ENCODE results near the gene FAM111B.

DNA sequence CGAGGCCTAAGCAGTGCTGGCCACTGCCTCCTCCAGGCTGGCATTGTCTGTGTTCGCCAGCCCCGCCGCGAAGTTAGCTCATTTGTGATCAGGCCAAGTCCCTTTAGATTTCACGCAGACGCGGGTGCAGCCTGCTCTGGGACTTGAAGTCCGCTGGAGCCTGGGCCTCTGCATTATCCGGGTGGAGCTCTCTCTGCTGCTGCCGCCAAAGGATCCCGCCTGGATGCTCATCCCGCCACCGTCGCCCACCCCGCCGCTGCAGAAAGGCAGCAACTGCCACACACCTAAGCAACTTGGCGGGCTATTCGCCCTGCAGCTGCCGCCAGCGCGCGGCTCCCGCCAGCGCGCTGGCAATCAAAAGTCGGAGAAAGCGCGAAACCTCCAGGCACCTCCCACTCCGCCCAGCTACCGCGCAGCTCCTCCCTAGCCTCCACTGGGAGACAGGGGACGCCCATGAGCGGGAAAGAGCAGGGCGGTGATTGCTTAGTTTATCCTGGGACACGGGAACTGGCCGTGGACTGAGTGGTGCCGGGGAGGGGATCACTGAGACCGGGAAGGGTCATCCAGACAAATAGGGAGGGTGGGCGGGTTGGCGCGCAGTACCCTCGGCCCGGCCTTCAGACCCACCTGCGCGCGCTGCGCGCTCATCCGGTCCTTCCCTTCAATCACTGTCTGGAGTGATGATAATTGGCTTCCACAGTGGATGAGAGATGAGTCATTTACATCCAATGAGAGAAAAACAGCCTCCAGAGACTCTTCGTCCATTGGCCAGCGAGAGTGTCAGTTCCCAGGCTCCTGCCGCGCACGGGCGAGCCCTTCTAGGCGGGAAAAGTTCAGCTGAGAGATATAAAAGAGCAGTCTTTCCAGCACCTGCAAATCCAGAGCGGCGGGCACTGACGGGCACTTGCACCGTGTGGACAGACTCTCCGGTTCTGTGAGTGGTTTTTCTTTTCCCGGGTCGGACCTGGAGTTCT is at the start of gene FAM111B:
- TF ChIP-seq POLR2A (IDR thresholded peaks at IDR 0.05), result no peak
- TF ChIP-seq, protein P1, sequence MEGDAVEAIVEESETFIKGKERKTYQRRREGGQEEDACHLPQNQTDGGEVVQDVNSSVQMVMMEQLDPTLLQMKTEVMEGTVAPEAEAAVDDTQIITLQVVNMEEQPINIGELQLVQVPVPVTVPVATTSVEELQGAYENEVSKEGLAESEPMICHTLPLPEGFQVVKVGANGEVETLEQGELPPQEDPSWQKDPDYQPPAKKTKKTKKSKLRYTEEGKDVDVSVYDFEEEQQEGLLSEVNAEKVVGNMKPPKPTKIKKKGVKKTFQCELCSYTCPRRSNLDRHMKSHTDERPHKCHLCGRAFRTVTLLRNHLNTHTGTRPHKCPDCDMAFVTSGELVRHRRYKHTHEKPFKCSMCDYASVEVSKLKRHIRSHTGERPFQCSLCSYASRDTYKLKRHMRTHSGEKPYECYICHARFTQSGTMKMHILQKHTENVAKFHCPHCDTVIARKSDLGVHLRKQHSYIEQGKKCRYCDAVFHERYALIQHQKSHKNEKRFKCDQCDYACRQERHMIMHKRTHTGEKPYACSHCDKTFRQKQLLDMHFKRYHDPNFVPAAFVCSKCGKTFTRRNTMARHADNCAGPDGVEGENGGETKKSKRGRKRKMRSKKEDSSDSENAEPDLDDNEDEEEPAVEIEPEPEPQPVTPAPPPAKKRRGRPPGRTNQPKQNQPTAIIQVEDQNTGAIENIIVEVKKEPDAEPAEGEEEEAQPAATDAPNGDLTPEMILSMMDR (IDR thresholded peaks at IDR 0.05), result no peak
